ENCODE data around the gene SYT12.

Gene SYT12

DNA sequence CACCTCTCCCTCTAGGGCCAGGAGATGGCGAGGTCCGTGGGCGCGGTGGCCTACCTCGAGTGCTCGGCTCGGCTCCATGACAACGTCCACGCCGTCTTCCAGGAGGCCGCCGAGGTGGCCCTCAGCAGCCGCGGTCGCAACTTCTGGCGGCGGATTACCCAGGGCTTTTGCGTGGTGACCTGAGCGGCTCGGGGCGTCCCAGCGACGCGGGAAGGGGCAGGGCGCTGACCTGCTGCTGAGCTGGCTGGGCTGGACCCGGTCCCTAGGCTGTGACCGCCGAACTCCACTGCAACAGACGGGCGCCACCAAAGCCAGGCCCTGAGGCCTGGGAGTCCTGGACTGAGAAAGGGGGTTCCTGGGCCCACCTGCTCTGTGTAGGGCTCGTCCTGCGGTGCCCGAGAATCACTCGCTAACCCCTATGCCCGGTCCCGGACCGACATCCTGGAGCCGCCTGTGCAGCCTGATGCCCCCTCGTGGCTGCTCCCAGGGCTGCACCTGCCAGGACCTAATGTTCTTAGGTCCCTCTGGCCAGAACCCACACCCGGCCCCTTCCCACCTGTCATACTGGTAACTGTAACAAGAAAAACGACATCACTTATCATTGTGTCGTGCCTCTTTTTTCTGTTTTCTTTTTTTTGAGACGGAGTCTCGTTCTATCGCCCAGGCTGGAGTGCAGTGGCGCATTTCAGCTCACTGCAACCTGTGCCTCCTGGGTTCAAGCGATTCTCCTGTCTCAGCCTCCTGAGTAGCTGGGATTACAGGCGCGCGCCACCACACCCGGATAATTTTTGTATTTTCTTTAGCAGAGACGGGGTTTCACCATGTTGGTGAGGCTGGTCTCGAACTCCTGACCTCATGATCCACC lies 48.7 kb downstream of the SYT12 start:
- Histone ChIP-seq H3K36me3 (ENCODE audit: control insufficient read depth, low read length) (no peaks in the 10 kb centered on the region), H3K4me3 (ENCODE audit: low read length) (no peak overlapping the region), H3K27me3 (ENCODE audit: control insufficient read depth, low read length) (no peaks in the 10 kb centered on the region; the same call in 1 of the 2 replicates), H3F3A (ENCODE audit: control insufficient read depth, insufficient read depth) (no peaks in the 10 kb centered on the region), H3K4me2 (ENCODE audit: low read length) (no peak overlapping the region), H3K27ac (ENCODE audit: low read depth, low read length) (no peak overlapping the region), H3K79me2 (ENCODE audit: control insufficient read depth, low read length) (no peaks in the 10 kb centered on the region), H4K20me1 (ENCODE audit: control insufficient read depth, insufficient read depth, low read depth, low read length) (no peaks in the 10 kb centered on the region), H3K9me2 (replicated peaks; ENCODE audit: control insufficient read depth, low read length) (no peaks in the 10 kb centered on the region), H3K9me3 (ENCODE audit: control insufficient read depth, insufficient read depth, low read length) (no peaks in the 10 kb centered on the region), H3K4me1 (ENCODE audit: control insufficient read depth, low read length) (peaks cover 20% of the 10 kb centered on the region)
- TF ChIP-seq EZH2phosphoT487 (IDR thresholded peaks at IDR 0.05; ENCODE audit: borderline replicate concordance, low read length): no peak
- TF ChIP-seq, protein P1, sequence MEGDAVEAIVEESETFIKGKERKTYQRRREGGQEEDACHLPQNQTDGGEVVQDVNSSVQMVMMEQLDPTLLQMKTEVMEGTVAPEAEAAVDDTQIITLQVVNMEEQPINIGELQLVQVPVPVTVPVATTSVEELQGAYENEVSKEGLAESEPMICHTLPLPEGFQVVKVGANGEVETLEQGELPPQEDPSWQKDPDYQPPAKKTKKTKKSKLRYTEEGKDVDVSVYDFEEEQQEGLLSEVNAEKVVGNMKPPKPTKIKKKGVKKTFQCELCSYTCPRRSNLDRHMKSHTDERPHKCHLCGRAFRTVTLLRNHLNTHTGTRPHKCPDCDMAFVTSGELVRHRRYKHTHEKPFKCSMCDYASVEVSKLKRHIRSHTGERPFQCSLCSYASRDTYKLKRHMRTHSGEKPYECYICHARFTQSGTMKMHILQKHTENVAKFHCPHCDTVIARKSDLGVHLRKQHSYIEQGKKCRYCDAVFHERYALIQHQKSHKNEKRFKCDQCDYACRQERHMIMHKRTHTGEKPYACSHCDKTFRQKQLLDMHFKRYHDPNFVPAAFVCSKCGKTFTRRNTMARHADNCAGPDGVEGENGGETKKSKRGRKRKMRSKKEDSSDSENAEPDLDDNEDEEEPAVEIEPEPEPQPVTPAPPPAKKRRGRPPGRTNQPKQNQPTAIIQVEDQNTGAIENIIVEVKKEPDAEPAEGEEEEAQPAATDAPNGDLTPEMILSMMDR (IDR thresholded peaks at IDR 0.05; ENCODE audit: low read depth, low read length, poor library complexity, severe bottlenecking): peak; percentile 84

DNA sequence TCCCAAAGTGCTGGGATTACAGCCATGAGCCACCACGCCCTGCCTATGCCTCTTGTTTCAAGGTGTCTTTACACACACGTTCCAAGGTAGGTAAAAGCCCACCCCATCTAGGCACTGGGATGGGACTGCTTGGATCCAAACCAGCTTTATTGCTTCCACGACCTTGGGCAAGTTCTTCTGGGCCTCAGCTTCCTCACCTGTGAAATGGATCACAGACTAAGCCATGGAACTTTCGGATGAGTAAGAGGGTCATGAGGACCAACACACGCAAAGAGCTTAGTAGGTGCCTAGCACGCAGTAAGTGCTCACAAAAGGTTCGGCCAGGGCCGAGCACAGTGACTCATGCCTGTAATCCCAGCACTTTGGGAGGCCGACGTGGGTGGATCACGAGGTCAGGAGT lies 49.4 kb downstream of the SYT12 start:
- no peaks in the 10 kb centered on the region; the same call in 1 of the 2 replicates for H3K27me3 ChIP-seq (ENCODE audit: control insufficient read depth, low read length)
- H3K4me1 ChIP-seq (ENCODE audit: control insufficient read depth, low read length): peaks cover 20% of the 10 kb centered on the region
- H3K27ac ChIP-seq (ENCODE audit: low read depth, low read length): no peak overlapping the region
- H3K4me3 ChIP-seq (ENCODE audit: low read length): no peak overlapping the region
- no peaks in the 10 kb centered on the region for H3K36me3 ChIP-seq (ENCODE audit: control insufficient read depth, low read length)
- H3K9me3 ChIP-seq (ENCODE audit: control insufficient read depth, insufficient read depth, low read length): no peaks in the 10 kb centered on the region
- no peak overlapping the region for H3K4me2 ChIP-seq (ENCODE audit: low read length)
- H4K20me1 ChIP-seq (ENCODE audit: control insufficient read depth, insufficient read depth, low read depth, low read length): no peaks in the 10 kb centered on the region
- no peaks in the 10 kb centered on the region for H3K79me2 ChIP-seq (ENCODE audit: control insufficient read depth, low read length)
- no peaks in the 10 kb centered on the region for H3K9me2 ChIP-seq (replicated peaks; ENCODE audit: control insufficient read depth, low read length)
- TF ChIP-seq, protein P1 (IDR thresholded peaks at IDR 0.05; ENCODE audit: low read depth, low read length, poor library complexity, severe bottlenecking): no peak
- TF ChIP-seq EZH2phosphoT487 (IDR thresholded peaks at IDR 0.05; ENCODE audit: borderline replicate concordance, low read length): no peak
- no peaks in the 10 kb centered on the region for H3F3A ChIP-seq (ENCODE audit: control insufficient read depth, insufficient read depth)

DNA sequence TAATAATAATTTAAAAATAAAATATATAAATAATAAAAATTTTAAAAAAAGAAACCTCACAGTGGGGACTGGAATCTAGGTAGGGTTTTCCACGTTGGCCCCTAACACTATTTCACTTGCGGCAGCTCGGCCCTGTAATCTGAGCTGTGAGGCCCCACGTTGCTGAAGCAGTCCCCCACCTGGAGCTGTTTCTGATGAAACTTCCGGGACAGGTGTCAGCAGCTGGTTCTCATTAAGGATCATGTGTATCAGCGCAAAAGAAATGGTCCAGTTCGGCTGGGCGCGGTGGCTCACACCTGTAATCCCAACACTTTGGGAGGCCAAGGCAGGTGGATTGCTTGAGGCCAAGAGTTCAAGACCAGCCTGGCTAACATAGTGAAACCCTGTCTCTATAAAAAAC lies 51.0 kb downstream of the SYT12 start:
- H3K27ac ChIP-seq (ENCODE audit: low read depth, low read length): no peak overlapping the region
- no peak overlapping the region; the same call in 1 of the 2 replicates for H3K4me3 ChIP-seq (ENCODE audit: low read length)
- no peaks in the 10 kb centered on the region for H4K20me1 ChIP-seq (ENCODE audit: control insufficient read depth, insufficient read depth, low read depth, low read length)

DNA sequence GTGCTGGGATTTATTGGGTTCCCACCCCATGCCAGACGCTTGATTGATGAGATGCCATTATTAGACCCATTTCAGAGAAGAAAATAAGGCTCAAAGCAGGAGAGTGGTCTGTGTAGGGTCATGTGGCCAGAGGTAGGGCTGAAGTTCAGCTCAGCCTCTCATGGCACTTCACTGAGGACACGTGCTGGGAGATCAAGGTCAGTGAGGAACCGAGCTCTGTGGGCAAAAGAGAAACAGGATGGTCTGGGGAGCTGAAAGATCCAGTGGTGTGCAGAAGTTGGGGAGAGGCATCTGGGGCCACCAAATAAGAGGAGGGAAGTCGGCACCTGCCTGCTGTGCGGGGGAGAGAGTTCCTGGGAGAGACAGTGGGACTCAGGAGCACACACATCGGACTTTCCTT lies 53.3 kb downstream of the SYT12 start:
- Histone ChIP-seq H3F3A (ENCODE audit: control insufficient read depth, insufficient read depth) (no peaks in the 10 kb centered on the region), H3K79me2 (ENCODE audit: control insufficient read depth, low read length) (no peaks in the 10 kb centered on the region), H3K9me2 (replicated peaks; ENCODE audit: control insufficient read depth, low read length) (no peaks in the 10 kb centered on the region), H3K4me2 (ENCODE audit: low read length) (no peak overlapping the region), H3K27me3 (ENCODE audit: control insufficient read depth, low read length) (no peaks in the 10 kb centered on the region; the same call in 1 of the 2 replicates), H3K4me1 (ENCODE audit: control insufficient read depth, low read length) (peaks cover 20% of the 10 kb centered on the region), H3K27ac (ENCODE audit: low read depth, low read length) (no peak overlapping the region), H3K36me3 (ENCODE audit: control insufficient read depth, low read length) (no peaks in the 10 kb centered on the region), H3K4me3 (ENCODE audit: low read length) (no peak overlapping the region), H4K20me1 (ENCODE audit: control insufficient read depth, insufficient read depth, low read depth, low read length) (no peaks in the 10 kb centered on the region), H3K9me3 (ENCODE audit: control insufficient read depth, insufficient read depth, low read length) (no peaks in the 10 kb centered on the region)
- TF ChIP-seq, protein P1 (IDR thresholded peaks at IDR 0.05; ENCODE audit: low read depth, low read length, poor library complexity, severe bottlenecking): no peak
- no peak for TF ChIP-seq EZH2phosphoT487 (IDR thresholded peaks at IDR 0.05; ENCODE audit: borderline replicate concordance, low read length)

More for the DNA sequence above, 51.0 kb downstream of the SYT12 start:
- Histone ChIP-seq H3K79me2 (ENCODE audit: control insufficient read depth, low read length) (no peaks in the 10 kb centered on the region), H3F3A (ENCODE audit: control insufficient read depth, insufficient read depth) (no peaks in the 10 kb centered on the region), H3K9me3 (ENCODE audit: control insufficient read depth, insufficient read depth, low read length) (no peaks in the 10 kb centered on the region), H3K4me1 (ENCODE audit: control insufficient read depth, low read length) (peaks cover 20% of the 10 kb centered on the region), H3K9me2 (replicated peaks; ENCODE audit: control insufficient read depth, low read length) (no peaks in the 10 kb centered on the region), H3K36me3 (ENCODE audit: control insufficient read depth, low read length) (no peaks in the 10 kb centered on the region), H3K4me2 (ENCODE audit: low read length) (peak overlapping the region; percentile 4), H3K27me3 (ENCODE audit: control insufficient read depth, low read length) (no peaks in the 10 kb centered on the region; the same call in 1 of the 2 replicates)
- no peak for TF ChIP-seq EZH2phosphoT487 (IDR thresholded peaks at IDR 0.05; ENCODE audit: borderline replicate concordance, low read length)
